OCI-LY1 (cell line): ENCODE data around the gene EIF3K.

ENCODE experiments used
- CTCF ChIP-seq: fragments of 200-600 bp; sonication (generic), shearing (Covaris generic); IDR thresholded peaks from 2 replicates; pipeline ENCODE4 v1.5.1; 2017; ENCODE audit warnings: mild to moderate bottlenecking, antibody characterized with exemption, low read length, moderate library complexity, mixed read lengths
- EZH2 ChIP-seq: fragments of 200-600 bp; sonication (generic), shearing (Covaris generic); IDR thresholded peaks from 2 replicates; pipeline ENCODE4 v1.8.0; 2017; ENCODE audit warnings: borderline replicate concordance, mixed run types, mild to moderate bottlenecking, antibody characterized with exemption, low read length, moderate library complexity, mixed read lengths

- TF ChIP-seq CTCF (no peak), EZH2 (no peak)
Observed at GRCh38 chr19:38667661-38668171, 48.7 kb downstream of the EIF3K start.
